Tibial nerve (tissue), 3 donors: Measurements from ENCODE around the gene BSPRY.
A peak's percentile ranks its signal among the peaks of the same experiment; 100 is the strongest.

ENCODE experiments used
- EP300 ChIP-seq, 2 donors: sonication (generic); formaldehyde crosslinking; IDR thresholded peaks; one replicate each; pipeline ENCODE4 v1.6.1; 2017; ENCODE audit warnings: antibody characterized with exemption in 2 of 2, mild to moderate bottlenecking in 1 of 2
- POLR2A ChIP-seq, 2 donors: fragments of 450-650 bp; IDR thresholded peaks; one replicate each; pipeline ENCODE4 v1.6.1; 2017; ENCODE audit warnings: antibody characterized with exemption in 2 of 2, mild to moderate bottlenecking in 2 of 2, moderate library complexity in 2 of 2

DNA sequence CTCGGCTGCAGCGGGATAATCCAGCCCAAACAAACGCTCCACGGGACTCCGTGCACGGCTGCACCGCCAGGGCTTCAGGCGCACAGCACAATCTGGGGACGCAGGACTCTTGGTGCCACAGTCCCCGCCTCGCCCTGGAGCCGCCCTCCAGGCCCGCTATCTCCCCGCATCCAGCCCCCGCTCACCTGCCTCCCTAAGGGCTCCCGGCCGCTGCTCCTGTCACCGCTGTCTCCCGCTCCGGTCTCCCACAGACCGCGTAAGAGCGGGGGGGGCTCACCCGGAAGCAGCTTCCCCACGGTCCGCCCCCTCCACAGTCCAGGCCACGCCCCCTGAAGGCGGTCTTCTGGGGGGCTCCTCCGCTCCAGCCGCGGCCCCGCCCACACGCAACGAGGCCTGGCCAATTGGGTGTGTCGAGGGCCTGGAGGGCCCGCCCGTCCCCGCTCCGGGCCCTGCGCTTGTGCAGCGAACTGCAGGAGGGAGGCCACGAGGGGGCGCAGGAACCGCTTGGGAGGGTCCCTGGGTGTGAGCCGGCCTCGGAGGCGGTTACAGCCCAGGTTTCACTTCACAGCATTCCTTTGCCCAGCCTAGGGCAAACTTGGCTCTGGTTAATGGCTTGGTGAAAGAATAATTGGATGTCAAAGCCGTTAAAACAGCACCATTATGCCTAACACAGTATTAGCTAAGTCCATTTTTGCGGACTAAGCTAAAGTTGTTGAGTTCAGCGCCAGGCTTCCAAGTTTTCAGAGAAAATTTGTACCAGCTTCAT lies 51.9 kb downstream of the BSPRY start, which contains the start of gene ALAD:
- TF ChIP-seq POLR2A (IDR thresholded peaks at IDR 0.05) (peak; percentile 57 to 63), EP300 (IDR thresholded peaks at IDR 0.05) (peak; percentile 84 to 88)
